Activated CD4-positive, alpha-beta T cell treated with anti-CD3 and anti-CD28 coated beads, Interleukin-2, amount 10 ng/mL, durations not matched to agents 7 days and 5 days (primary cell): ENCODE data around the gene FGFR3. TPM values are rescaled to one million over a fixed set of nuclear protein-coding genes. Genes with fewer than 3 reads are reported as not detected.

Experiments
- CTCF ChIA-PET: fragments of 350-600 bp; sonication (Branson Sonifier 250); formaldehyde crosslinking; loops from one replicate; lab custom pipeline; 2021; ENCODE audit warnings: antibody characterized with exemption; lab: Charles Lee
- POLR2A ChIA-PET: fragments of 350-600 bp; sonication (Branson Sonifier 250); formaldehyde crosslinking; loops from one replicate; lab custom pipeline; 2021; ENCODE audit warnings: antibody characterized with exemption; lab: Charles Lee
- DNase-seq: peaks from one replicate; pipeline ENCODE4 v3.0.0-alpha.2; 2020
- H3K27ac Mint-ChIP-seq: one replicate; pipeline ENCODE4 v1.8.0; 2021; ENCODE audit warnings: mild to moderate bottlenecking, moderate library complexity, mixed read lengths
- H3K27me3 Mint-ChIP-seq: one replicate; pipeline ENCODE4 v1.8.0; 2021; ENCODE audit warnings: mixed read lengths
- H3K36me3 Mint-ChIP-seq: one replicate; pipeline ENCODE4 v1.8.0; 2021; ENCODE audit warnings: low read depth, mixed read lengths
- H3K4me1 Mint-ChIP-seq: one replicate; pipeline ENCODE4 v1.8.0; 2021; ENCODE audit warnings: mixed read lengths
- H3K4me3 Mint-ChIP-seq: one replicate; pipeline ENCODE4 v1.8.0; 2021; ENCODE audit warnings: mild to moderate bottlenecking, moderate library complexity, mixed read lengths
- H3K9me3 Mint-ChIP-seq: one replicate; pipeline ENCODE4 v1.8.0; 2021; ENCODE audit warnings: mixed read lengths
- total RNA-seq, 2 experiments: library from RNA; stranded (reverse); gene quantifications; one replicate each; pipeline ENCODE4 v1.2.3, GENCODE V29; 2021

FGFR3 gene
- total RNA-seq, 2 experiments from 2014 or later, result 0.25 to 0.27 TPM

DNA sequence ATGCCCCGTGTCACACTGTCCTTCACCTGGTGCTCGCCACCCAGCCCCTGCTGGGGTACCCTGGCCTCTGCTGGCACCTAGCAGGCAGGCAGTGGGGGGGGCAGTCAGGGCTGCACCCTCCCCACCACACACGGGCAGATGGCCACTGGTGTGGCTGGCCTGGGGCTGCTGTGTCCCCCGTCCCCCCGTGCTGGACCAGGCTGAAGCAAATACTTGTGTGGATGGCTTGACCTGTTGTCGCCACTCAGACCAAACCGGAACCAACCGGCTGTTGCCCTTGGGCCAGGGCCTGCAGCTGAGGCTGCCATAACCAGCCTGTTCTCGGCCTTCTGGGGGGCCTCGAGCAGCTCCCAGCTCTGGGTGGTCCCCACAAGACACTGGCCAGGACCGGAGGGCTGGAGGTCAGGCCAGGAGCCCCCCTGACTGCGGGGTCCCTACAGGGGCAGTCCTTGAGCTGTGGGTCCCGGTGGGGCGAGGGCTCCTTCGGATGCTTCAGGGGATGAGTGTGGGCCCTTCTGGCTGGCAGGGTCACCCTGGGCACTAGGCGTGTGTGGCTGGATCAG is 4.3 kb downstream of the FGFR3 start:
- ChIA-PET POLR2A (no interaction called here), CTCF (interaction anchor here (0.6 to 1.7 kb wide), 4 partner anchors 11 to 49 kb away, joined by 3 to 4 read pairs (median 4); no protein-coding TSS in a partner anchor)
- no peak for DNase-seq
- H3K4me1 Mint-ChIP-seq, result no peaks in the 10 kb centered on the region
- no peaks in the 10 kb centered on the region for H3K9me3 Mint-ChIP-seq
- no peak overlapping the region for H3K4me3 Mint-ChIP-seq
- peaks cover 12% of the 10 kb centered on the region for H3K27me3 Mint-ChIP-seq
- no peaks in the 10 kb centered on the region for H3K36me3 Mint-ChIP-seq
- no peak overlapping the region for H3K27ac Mint-ChIP-seq

DNA sequence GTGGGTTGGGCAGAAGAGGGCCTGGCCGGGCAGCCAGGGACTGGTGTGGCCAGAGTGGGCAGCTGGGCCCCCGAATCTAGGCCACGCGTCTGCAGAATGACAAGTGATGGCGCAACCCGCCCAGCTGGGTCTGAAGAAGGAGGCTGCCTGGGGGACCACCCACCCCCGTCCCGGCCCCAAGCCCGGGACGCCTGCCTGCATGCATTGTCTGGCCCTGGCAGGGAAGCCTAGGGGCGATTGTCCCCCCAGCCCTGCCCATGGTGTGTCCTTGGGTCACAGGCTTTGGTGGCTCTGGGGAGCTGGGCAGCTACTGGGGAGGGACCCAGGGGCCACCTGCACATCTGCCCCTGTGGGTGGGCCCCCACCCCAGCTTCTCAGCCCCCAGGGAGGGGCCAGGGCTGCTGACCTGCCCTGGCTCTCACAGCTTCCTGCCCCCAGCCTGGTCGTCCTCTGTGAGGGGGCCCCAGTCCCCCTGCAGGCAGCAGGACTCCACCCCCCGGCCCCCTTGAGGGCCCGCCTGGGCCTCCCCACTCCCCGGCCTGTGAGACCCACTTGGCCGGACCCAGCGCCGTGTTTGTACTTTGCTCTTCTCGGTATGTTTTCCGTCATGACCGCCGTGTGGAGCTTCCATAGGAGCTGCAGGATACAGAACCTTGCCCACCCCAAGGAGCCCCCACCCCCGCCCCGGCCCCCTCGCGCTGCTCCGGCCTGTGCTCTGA is 4.9 kb downstream of the FGFR3 start:
- CTCF ChIA-PET, result interaction anchor here (0.6 to 1.3 kb wide), 4 partner anchors 9 to 23 kb away, joined by 3 to 4 read pairs (median 3); no protein-coding TSS in a partner anchor
- DNase-seq, result no peak
- Mint-ChIP-seq H3K9me3 (no peaks in the 10 kb centered on the region), H3K27ac (no peak overlapping the region), H3K4me3 (no peak overlapping the region), H3K36me3 (no peaks in the 10 kb centered on the region), H3K27me3 (peaks cover 12% of the 10 kb centered on the region), H3K4me1 (no peaks in the 10 kb centered on the region)
- POLR2A ChIA-PET, result no interaction called here

DNA sequence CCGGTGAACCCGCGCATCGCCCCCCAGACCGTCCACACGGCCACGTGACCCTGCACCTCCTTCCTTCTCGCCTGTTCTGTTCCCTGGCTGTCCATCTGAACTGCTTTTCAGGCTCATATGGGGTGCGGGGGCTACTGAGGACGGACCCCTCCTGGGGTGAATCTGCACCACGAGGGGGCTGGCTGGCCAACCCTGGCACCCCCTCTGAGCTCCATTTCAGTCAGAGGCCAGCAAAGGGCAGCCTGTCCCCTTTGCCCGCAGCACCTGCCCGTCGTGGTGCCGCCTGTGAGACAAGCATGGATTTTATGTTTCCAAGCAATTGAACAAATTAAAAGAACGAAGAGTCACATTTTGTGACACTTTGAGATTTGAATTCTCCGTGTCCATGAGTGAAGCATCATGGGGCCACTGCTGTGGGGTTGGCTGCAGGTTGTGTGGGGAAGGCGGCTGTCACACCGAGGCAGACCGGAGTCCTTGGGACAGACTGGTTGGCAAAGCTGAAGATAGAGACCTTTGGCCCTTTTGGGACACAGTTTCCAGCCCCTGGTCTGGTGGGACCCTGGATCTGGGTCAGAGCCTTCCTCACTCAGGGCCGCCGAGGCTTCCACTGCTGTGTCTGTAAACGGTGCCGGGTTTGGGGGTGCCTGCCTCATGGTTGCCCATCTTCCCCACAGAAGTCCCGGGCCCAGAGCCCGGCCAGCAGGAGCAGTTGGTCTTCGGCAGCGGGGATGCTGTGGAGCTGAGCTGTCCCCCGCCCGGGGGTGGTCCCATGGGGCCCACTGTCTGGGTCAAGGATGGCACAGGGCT is 5.7 kb downstream of the FGFR3 start:
- ChIA-PET POLR2A (no interaction called here), CTCF (interaction anchor here (0.6 to 1.3 kb wide), 4 partner anchors 9 to 41 kb away, joined by 3 read pairs; no protein-coding TSS in a partner anchor)
- H3K9me3 Mint-ChIP-seq, result no peaks in the 10 kb centered on the region
- H3K4me3 Mint-ChIP-seq, result no peak overlapping the region
- no peaks in the 10 kb centered on the region for H3K36me3 Mint-ChIP-seq
- H3K4me1 Mint-ChIP-seq, result no peaks in the 10 kb centered on the region
- H3K27ac Mint-ChIP-seq, result no peak overlapping the region
- no peak for DNase-seq
- peaks cover 12% of the 10 kb centered on the region for H3K27me3 Mint-ChIP-seq

DNA sequence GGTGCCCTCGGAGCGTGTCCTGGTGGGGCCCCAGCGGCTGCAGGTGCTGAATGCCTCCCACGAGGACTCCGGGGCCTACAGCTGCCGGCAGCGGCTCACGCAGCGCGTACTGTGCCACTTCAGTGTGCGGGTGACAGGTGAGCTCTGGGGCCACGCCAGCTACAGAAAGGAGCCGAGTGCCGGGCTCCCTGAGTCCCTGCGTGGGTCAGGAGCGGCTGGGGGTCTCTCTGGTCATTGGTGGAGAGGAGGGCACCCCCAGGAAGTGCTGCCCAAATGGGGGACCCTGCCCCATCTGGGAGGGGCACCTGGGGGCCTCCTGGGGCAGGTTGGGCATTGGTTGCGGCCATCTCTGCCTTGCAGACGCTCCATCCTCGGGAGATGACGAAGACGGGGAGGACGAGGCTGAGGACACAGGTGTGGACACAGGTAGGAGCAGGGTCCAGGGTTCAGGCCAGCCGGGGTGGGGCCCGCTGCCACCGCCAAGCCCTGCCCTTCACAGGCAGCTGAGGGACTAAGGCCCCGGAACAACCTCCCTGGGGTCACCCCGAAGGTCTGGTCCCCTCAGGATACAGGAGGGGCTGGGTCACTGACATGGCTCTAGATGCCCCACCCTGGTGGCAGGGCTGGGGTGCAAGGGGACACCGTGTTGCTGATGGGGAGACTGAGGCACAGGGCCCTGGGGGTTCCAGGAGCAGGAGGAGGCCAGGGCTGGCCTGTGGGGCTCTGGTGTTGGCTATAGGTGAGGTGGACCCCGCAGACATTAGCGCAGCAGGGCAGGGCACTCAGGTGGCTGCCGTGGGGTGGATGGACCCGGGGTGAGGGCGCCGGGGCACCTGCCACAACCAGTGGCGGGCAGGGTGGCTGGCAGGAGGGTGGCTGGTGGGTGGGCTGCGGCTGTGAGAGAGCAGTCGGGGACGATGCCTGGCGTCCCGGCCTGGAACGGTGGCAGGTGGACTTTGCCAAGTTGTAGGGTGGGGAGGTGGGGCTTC is 6.6 kb downstream of the FGFR3 start:
- CTCF ChIA-PET, result interaction anchor here (1.0 to 2.7 kb wide), 3 partner anchors 11 to 101 kb away, joined by 3 to 9 read pairs (median 3); no protein-coding TSS in a partner anchor
- H3K27me3 Mint-ChIP-seq, result peaks cover 12% of the 10 kb centered on the region
- no peaks in the 10 kb centered on the region for H3K36me3 Mint-ChIP-seq
- H3K27ac Mint-ChIP-seq, result no peak overlapping the region
- DNase-seq, result no peak
- H3K4me3 Mint-ChIP-seq, result no peak overlapping the region
- H3K9me3 Mint-ChIP-seq, result no peaks in the 10 kb centered on the region
- POLR2A ChIA-PET, result no interaction called here
- no peaks in the 10 kb centered on the region for H3K4me1 Mint-ChIP-seq

DNA sequence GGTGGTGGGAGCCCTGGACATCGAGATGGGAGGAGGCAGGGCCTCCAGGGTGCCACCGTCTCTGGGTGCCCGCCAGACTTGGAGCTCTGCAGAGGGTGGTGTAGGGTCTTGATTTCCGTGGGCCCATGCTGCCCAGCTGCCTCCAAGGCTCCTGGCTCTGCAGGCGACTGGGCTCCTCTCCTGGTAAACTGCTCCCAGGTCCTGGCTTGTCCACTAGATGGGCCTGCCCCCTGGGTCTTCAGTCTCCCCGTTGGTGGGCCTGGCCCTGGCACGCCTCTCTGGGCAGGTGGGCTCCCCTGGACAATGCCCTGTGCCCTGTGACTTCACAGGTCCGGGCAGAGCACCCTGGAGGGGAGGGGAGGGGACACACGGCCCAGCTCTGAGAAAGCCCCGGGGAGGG is 7.7 kb downstream of the FGFR3 start:
- Mint-ChIP-seq H3K27ac (no peak overlapping the region), H3K36me3 (no peaks in the 10 kb centered on the region), H3K27me3 (peaks cover 11% of the 10 kb centered on the region), H3K4me3 (no peak overlapping the region), H3K4me1 (no peaks in the 10 kb centered on the region), H3K9me3 (no peaks in the 10 kb centered on the region)
- DNase-seq, result no peak
- ChIA-PET CTCF (interaction anchor here (1.0 to 2.7 kb wide), 3 partner anchors 10 to 99 kb away, joined by 3 to 9 read pairs (median 3); no protein-coding TSS in a partner anchor), POLR2A (no interaction called here)

DNA sequence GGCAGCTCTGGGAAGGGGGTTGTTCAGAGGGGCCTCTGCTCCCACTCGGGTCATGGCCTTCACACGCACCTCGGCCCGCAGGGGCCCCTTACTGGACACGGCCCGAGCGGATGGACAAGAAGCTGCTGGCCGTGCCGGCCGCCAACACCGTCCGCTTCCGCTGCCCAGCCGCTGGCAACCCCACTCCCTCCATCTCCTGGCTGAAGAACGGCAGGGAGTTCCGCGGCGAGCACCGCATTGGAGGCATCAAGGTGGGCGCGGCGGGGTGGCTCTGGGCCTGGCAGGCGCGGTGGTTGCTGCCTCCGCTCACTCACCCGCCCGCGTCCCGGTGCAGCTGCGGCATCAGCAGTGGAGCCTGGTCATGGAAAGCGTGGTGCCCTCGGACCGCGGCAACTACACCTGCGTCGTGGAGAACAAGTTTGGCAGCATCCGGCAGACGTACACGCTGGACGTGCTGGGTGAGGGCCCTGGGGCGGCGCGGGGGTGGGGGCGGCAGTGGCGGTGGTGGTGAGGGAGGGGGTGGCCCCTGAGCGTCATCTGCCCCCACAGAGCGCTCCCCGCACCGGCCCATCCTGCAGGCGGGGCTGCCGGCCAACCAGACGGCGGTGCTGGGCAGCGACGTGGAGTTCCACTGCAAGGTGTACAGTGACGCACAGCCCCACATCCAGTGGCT is 8.3 kb downstream of the FGFR3 start:
- Mint-ChIP-seq H3K27ac (no peak overlapping the region), H3K27me3 (peaks cover 5% of the 10 kb centered on the region), H3K4me3 (no peak overlapping the region), H3K36me3 (no peaks in the 10 kb centered on the region), H3K9me3 (no peaks in the 10 kb centered on the region), H3K4me1 (no peaks in the 10 kb centered on the region)
- no peak for DNase-seq
- ChIA-PET POLR2A (no interaction called here), CTCF (interaction anchor here (2.7 kb wide), 1 partner anchor 18 kb away, joined by 9 read pairs; no protein-coding TSS in a partner anchor)

DNA sequence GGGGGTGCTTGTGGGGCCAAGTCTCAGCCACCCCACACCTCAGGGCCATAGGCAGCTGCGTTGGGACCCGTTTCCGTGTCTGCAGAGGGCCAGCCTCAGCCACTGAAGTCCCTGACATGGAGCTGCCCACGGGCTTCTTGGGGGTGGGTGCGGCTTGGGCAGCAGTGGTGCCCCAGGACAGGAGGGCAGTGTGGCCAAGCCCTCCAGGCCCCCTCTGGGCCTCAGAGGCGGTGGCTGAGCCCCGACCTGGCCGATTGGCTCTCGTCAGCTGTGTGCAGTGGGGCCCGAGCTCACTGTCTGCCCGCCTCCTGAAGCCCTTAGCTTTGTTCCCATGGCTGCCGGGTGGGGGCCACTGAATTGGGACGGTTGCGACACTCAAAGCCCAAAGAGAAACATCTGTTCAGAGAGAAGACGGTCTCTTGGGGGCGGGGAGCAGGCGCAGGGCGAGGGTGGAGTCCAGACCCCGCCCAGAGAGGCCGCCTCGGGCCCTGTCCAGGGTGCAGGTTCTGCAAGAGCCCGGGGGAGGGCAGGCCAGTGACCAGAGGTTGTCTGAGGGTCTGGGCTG is 9.1 kb downstream of the FGFR3 start:
- Mint-ChIP-seq H3K36me3 (no peaks in the 10 kb centered on the region), H3K4me1 (no peaks in the 10 kb centered on the region), H3K27me3 (no peaks in the 10 kb centered on the region), H3K4me3 (no peak overlapping the region), H3K27ac (no peak overlapping the region), H3K9me3 (no peaks in the 10 kb centered on the region)
- POLR2A ChIA-PET, result no interaction called here
- no peak for DNase-seq
- CTCF ChIA-PET, result interaction anchor here (2.7 kb wide), 1 partner anchor 19 kb away, joined by 9 read pairs; no protein-coding TSS in a partner anchor

DNA sequence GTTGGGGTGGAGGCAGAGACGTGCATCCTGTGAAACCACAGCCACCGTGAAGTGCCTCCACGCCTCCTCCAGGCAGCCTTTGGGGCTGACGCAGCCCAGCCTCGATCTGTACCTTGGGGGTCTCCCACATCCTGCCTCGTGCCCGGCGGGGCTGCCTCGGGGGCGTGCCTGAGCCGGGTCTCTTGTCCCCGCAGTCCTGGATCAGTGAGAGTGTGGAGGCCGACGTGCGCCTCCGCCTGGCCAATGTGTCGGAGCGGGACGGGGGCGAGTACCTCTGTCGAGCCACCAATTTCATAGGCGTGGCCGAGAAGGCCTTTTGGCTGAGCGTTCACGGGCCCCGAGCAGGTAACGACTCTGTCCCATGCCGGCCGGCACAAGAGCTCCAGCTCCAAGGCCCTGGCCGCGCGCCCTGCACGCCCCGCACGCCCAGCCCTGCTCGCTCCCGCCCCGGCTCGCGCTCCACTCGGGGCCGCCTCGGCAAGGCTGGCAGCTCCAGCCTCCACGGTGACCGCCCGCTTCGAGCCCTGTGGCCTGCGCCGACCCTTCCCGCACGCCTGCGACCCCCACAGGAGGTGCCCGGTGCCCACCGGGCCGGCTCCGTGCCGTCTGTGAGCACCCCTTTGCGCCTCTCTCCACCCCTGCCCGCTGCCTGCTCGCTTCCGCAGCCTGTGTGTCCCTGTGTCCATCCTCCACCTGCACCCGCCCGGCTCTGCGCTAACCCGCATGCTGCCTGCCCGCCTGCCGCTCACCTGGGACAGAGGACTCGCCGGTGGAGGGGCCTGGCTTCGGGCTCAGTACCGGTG is 9.8 kb downstream of the FGFR3 start:
- ChIA-PET CTCF (no interaction called here), POLR2A (no interaction called here)
- no peak overlapping the region for H3K27ac Mint-ChIP-seq
- no peaks in the 10 kb centered on the region for H3K36me3 Mint-ChIP-seq
- H3K27me3 Mint-ChIP-seq, result no peaks in the 10 kb centered on the region
- DNase-seq, result no peak
- H3K4me3 Mint-ChIP-seq, result no peak overlapping the region
- no peaks in the 10 kb centered on the region for H3K4me1 Mint-ChIP-seq
- no peaks in the 10 kb centered on the region for H3K9me3 Mint-ChIP-seq

DNA sequence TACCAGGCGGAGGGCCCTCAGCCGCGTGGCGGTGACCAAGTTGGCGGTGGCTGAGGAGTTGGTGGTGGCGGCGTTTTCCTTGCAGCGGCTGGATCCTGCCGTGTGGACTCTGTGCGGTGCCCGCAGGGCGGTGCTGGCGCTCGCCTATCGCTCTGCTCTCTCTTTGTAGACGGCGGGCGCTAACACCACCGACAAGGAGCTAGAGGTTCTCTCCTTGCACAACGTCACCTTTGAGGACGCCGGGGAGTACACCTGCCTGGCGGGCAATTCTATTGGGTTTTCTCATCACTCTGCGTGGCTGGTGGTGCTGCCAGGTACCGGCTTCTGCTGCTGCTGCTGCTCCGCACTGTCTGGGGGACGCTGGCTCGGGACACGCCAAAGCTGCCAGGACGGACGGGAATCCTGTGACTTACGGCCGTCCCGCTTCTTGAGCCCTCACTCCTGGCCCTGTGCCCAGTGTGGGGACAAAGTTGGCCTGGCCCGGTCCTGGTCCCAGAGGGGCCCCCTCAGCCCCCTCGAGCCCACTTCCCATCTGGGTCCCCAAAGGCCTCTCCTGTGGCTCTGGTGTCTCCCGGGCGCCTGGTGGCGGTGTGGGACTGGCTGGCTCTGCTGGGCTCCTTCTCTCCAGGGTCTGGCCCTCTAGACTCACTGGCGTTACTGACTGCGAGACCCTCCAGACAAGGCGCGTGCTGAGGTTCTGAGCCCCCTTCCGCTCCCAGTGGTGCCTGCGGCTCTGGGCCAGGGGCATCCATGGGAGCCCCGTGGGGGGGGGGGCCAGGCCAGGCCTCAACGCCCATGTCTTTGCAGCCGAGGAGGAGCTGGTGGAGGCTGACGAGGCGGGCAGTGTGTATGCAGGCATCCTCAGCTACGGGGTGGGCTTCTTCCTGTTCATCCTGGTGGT is 10.7 kb downstream of the FGFR3 start:
- DNase-seq, result no peak
- H3K27me3 Mint-ChIP-seq, result no peaks in the 10 kb centered on the region
- no peak overlapping the region for H3K4me3 Mint-ChIP-seq
- H3K9me3 Mint-ChIP-seq, result no peaks in the 10 kb centered on the region
- ChIA-PET CTCF (no interaction called here), POLR2A (no interaction called here)
- no peaks in the 10 kb centered on the region for H3K4me1 Mint-ChIP-seq
- H3K36me3 Mint-ChIP-seq, result no peaks in the 10 kb centered on the region
- H3K27ac Mint-ChIP-seq, result no peak overlapping the region
